Gastroesophageal sphincter (tissue), 4 donors: ENCODE measurements around the gene CASQ1. TPM values are rescaled to one million over a fixed set of nuclear protein-coding genes. Genes with fewer than 3 reads are reported as not detected.

Experiments used
- ATAC-seq: fragments of 150-250 bp; one replicate; pipeline ENCODE4 v1.9.1; 2016; ENCODE audit warnings: mild to moderate bottlenecking, moderate library complexity
- H3K27ac ChIP-seq, 4 donors: fragments of 200-600 bp; sonication (generic) in 3 of 4; 1 replicate in 3 of 4; 2 replicates in 1 of 4; pipeline ENCODE4 v1.5.1; 2016 to 2019
- H3K27me3 ChIP-seq: fragments of 200-600 bp; sonication (generic); one replicate; pipeline ENCODE4 v1.5.1; 2019
- H3K36me3 ChIP-seq, 2 donors: fragments of 200-600 bp; sonication (generic); one replicate each; pipeline ENCODE4 v1.5.1; 2019; ENCODE audit warnings: control low read depth in 1 of 2
- H3K4me1 ChIP-seq, 3 donors: fragments of 200-600 bp; sonication (generic); 1 replicate in 2 of 3; 2 replicates in 1 of 3; pipeline ENCODE4 v1.5.1; 2016 to 2019; ENCODE audit warnings: control low read depth in 2 of 3
- H3K4me3 ChIP-seq, 2 donors: fragments of 200-600 bp; sonication (generic); one replicate each; pipeline ENCODE4 v1.5.1; 2019; ENCODE audit warnings: mild to moderate bottlenecking in 1 of 2, moderate library complexity in 1 of 2
- H3K9me3 ChIP-seq, 3 donors: fragments of 200-600 bp; sonication (generic); one replicate each; pipeline ENCODE4 v1.5.1; 2017 to 2019; ENCODE audit warnings: control low read depth in 2 of 3
- CTCF ChIP-seq, 4 experiments: fragments of 200-600 bp in 2 of 4; fragments of 450-650 bp in 2 of 4; sonication (generic) in 1 of 4; IDR thresholded peaks; one replicate each; pipeline ENCODE4 v1.5.1; 2017 to 2019; ENCODE audit warnings: antibody characterized with exemption in 4 of 4, mild to moderate bottlenecking in 2 of 4, moderate library complexity in 2 of 4
- EP300 ChIP-seq: sonication (generic); formaldehyde crosslinking; IDR thresholded peaks from one replicate; pipeline ENCODE4 v1.6.1; 2017; ENCODE audit warnings: antibody characterized with exemption, mild to moderate bottlenecking
- POLR2A ChIP-seq, 2 donors: fragments of 450-650 bp; IDR thresholded peaks; one replicate each; pipeline ENCODE4 v1.6.1; 2017; ENCODE audit warnings: antibody characterized with exemption in 2 of 2, mild to moderate bottlenecking in 2 of 2, moderate library complexity in 1 of 2
- POLR2AphosphoS5 ChIP-seq: sonication (generic); formaldehyde crosslinking; IDR thresholded peaks from one replicate; pipeline ENCODE4 v1.6.1; 2017; ENCODE audit warnings: antibody characterized with exemption
- WGBS, 2 donors: methylation state at CpG; one replicate each; pipeline ENCODE4 v1.1.5; 2018; ENCODE audit warnings: low coverage in 1 of 2; 5-methylcytosine and 5-hydroxymethylcytosine counted together
- total RNA-seq, 4 donors: library from RNA; depleted of rRNA; stranded (reverse); fragments of >200 nt; gene quantifications; one replicate each; pipeline ENCODE4 v1.1.0, GENCODE V29; 2016

The CASQ1 gene
- total RNA-seq, 4 donors from 2014 or later: 1.3 to 8.8 (median 2.2) TPM

- TF ChIP-seq POLR2AphosphoS5 (no peak), POLR2A (IDR thresholded peaks at IDR 0.05) (no peak), CTCF (IDR thresholded peaks at IDR 0.05) (no peak), EP300 (no peak)
- Histone ChIP-seq H3K27me3 (no peaks in the 10 kb centered on the region), H3K9me3 (no peaks in the 10 kb centered on the region), H3K4me1 (peaks cover 18 to 70% (median 46%) of the 10 kb centered on the region in 3 donors), H3K4me3 (no peak overlapping the region), H3K36me3 (peaks cover 0 to 26% of the 10 kb centered on the region in 2 donors), H3K27ac (peak overlapping the region in 3 of 4 donors; percentile 96 to 98 (median 96))
- ATAC-seq: no peak
- 48 to 83% methylated on average over 3 of the region's 4 CpGs for WGBS, 2 donors
Measured at GRCh38 chr1:160207118-160207650, 16.8 kb downstream of the CASQ1 start.

- no peaks in the 10 kb centered on the region for H3K27me3 ChIP-seq
- WGBS, 2 donors: 32 to 60% methylated on average over 5 to 7 of the region's 9 CpGs
- H3K9me3 ChIP-seq: no peaks in the 10 kb centered on the region
- no peak overlapping the region for H3K4me3 ChIP-seq
- H3K36me3 ChIP-seq: peaks cover 0 to 34% of the 10 kb centered on the region in 2 donors
- ATAC-seq: no peak
- TF ChIP-seq CTCF (IDR thresholded peaks at IDR 0.05): no peak
- no peak for TF ChIP-seq POLR2AphosphoS5
- no peak for TF ChIP-seq EP300
- no peak for TF ChIP-seq POLR2A (IDR thresholded peaks at IDR 0.05)
- peaks cover 18 to 70% (median 46%) of the 10 kb centered on the region in 3 donors for H3K4me1 ChIP-seq
- peak overlapping the region in 3 of 4 donors; percentile 96 to 98 (median 96) for H3K27ac ChIP-seq
Measured at GRCh38 chr1:160207771-160208556, 17.6 kb downstream of the CASQ1 start.

GRCh38 chr1:160208557-160209320 lies 18.4 kb downstream of the CASQ1 start:
- no peak for ATAC-seq
- Histone ChIP-seq H3K4me3 (no peak overlapping the region), H3K4me1 (peaks cover 18 to 70% (median 46%) of the 10 kb centered on the region in 3 donors), H3K27ac (peak overlapping the region in 3 of 4 donors; percentile 96 to 98 (median 96)), H3K36me3 (peaks cover 0 to 41% of the 10 kb centered on the region in 2 donors), H3K27me3 (no peaks in the 10 kb centered on the region), H3K9me3 (no peaks in the 10 kb centered on the region)
- TF ChIP-seq CTCF (IDR thresholded peaks at IDR 0.05) (no peak), POLR2A (IDR thresholded peaks at IDR 0.05) (no peak), EP300 (no peak), POLR2AphosphoS5 (no peak)
- 43 to 54% methylated on average over 4 to 5 of the region's 6 CpGs for WGBS, 2 donors

- no peak for ATAC-seq
- peak overlapping the region in 3 of 4 donors; percentile 96 to 98 (median 96) for H3K27ac ChIP-seq
- peaks cover 0 to 49% of the 10 kb centered on the region in 2 donors for H3K36me3 ChIP-seq
- WGBS, 2 donors: 30 to 44% methylated on average over 4 to 6 of the region's 7 CpGs
- TF ChIP-seq CTCF (IDR thresholded peaks at IDR 0.05) (no peak), EP300 (no peak), POLR2AphosphoS5 (no peak), POLR2A (IDR thresholded peaks at IDR 0.05) (no peak)
- H3K27me3 ChIP-seq: no peaks in the 10 kb centered on the region
- H3K4me3 ChIP-seq: no peak overlapping the region
- H3K4me1 ChIP-seq: peaks cover 18 to 67% (median 46%) of the 10 kb centered on the region in 3 donors
- no peaks in the 10 kb centered on the region for H3K9me3 ChIP-seq
Measured at GRCh38 chr1:160209321-160210046, 19.1 kb downstream of the CASQ1 start.
